ENCODE data around the gene PHF20.

DNA sequence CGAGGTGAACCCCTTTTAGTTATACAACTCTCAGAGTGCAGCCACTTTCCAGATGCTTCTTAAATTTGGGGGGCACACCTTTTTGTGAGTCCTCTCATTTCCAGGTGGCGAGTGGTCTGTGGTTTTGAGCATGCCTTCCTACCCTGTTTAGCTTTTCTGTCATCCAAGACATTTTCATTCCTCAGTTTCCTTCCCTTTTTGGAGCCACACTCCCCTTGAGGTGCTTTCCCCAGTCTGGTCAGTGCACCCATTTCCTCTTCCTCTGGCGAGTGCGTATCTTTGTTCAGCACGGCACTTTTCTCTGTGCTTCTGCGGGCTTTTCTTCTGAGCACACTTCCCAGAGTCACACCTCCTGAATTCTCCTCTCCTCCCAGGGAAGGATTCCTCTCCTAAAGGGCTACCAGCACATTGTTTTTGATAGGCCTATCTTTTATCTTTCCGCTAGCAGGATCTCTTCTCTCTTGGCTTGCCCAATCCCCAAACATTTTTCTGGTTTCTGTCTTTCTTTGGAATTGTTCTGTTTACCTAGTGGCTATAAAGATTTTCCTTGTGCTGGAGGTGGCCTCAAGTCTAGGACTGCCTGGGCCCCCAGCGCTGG lies 1.4 kb downstream of the PHF20 start:
- TF ChIP-seq EZH2phosphoT487 (IDR thresholded peaks at IDR 0.05; ENCODE audit: insufficient read depth, low read depth) (no peak), EZH2 (IDR thresholded peaks at IDR 0.05; ENCODE audit: insufficient read depth, poor library complexity, severe bottlenecking) (no peak)
